HG03025 (cell line): ENCODE results near the gene YTHDF1.
A peak's percentile ranks its signal among the peaks of the same experiment; 100 is the strongest.
"Not testable (repeated sequence)": the region's sequence is repeated elsewhere in the genome, so short reads cannot be mapped to it uniquely, and the experiment has no call there.

ENCODE experiments used
- ATAC-seq: cut with Tn5 transposase; IDR thresholded peaks from one replicate; pipeline ENCODE4 v1.9.1; 2021; ENCODE audit warnings: mild to moderate bottlenecking, moderate library complexity; ENCODE audit not compliant: unreplicated experiment, low FRiP score

Gene YTHDF1

GRCh38 chr20:63216041-63216848, at the start of gene YTHDF1:
YTHDF1 (minus strand) TSS chr20:63216131; CDS start chr20:63215892, 239 bp downstream.
- ATAC-seq = peak; percentile 82

GRCh38 chr20:63264519-63264918, 48.6 kb upstream of the YTHDF1 start:
- ATAC-seq = no peak

- no peak for ATAC-seq
Measured at GRCh38 chr20:63264000-63264399, 48.1 kb upstream of the YTHDF1 start.

- no peak for ATAC-seq
Measured at GRCh38 chr20:63262836-63263235, 46.9 kb upstream of the YTHDF1 start.

- no peak for ATAC-seq
Measured at GRCh38 chr20:63261795-63262528, 46.0 kb upstream of the YTHDF1 start.

GRCh38 chr20:63261060-63261794, 45.3 kb upstream of the YTHDF1 start:
- no peak for ATAC-seq

- ATAC-seq = no peak
Measured at GRCh38 chr20:63260521-63260920, 44.6 kb upstream of the YTHDF1 start.

GRCh38 chr20:63259734-63260460, 44.0 kb upstream of the YTHDF1 start:
- ATAC-seq = no peak

GRCh38 chr20:63258781-63259180, 42.9 kb upstream of the YTHDF1 start:
- ATAC-seq = no peak

- no peak for ATAC-seq
Measured at GRCh38 chr20:63257629-63258028, 41.7 kb upstream of the YTHDF1 start.

- ATAC-seq = no peak
Measured at GRCh38 chr20:63256954-63257353, 41.0 kb upstream of the YTHDF1 start.

- ATAC-seq = no peak
Measured at GRCh38 chr20:63255931-63256704, 40.2 kb upstream of the YTHDF1 start.

- no peak for ATAC-seq
Measured at GRCh38 chr20:63254606-63255384, 38.9 kb upstream of the YTHDF1 start.

- ATAC-seq = no peak
Measured at GRCh38 chr20:63254232-63254605, 38.3 kb upstream of the YTHDF1 start, which contains the start of gene NKAIN4. NKAIN4 (minus strand) TSS chr20:63254463; CDS start chr20:63254450, 13 bp downstream.

GRCh38 chr20:63253438-63254231, 37.7 kb upstream of the YTHDF1 start:
- ATAC-seq = no peak

- no peak for ATAC-seq
Measured at GRCh38 chr20:63253065-63253437, 37.1 kb upstream of the YTHDF1 start.

- ATAC-seq = no peak
Measured at GRCh38 chr20:63252284-63252711, 36.4 kb upstream of the YTHDF1 start.

- ATAC-seq = not testable (repeated sequence)
Measured at GRCh38 chr20:63251350-63251749, 35.4 kb upstream of the YTHDF1 start.
